Adipocyte (in vitro differentiated cells): ENCODE measurements around the gene RSAD1.

Experiments used
- DNase-seq: peaks from one replicate; pipeline ENCODE4 v3.0.0-alpha.2; 2015; ENCODE audit warnings: low read depth
- H3K27me3 ChIP-seq: replicated peaks from 2 replicates; pipeline ENCODE4 v1.7.0; 2013; ENCODE audit warnings: mild to moderate bottlenecking, low read length, moderate library complexity; ENCODE audit not compliant: control insufficient read depth, insufficient read depth
- H3K36me3 ChIP-seq: 2 replicates; pipeline ENCODE4 v1.7.0; 2013; ENCODE audit warnings: low read length, mild to moderate bottlenecking, moderate library complexity; ENCODE audit not compliant: control insufficient read depth, insufficient read depth, severe bottlenecking
- H3K4me1 ChIP-seq: 2 replicates; pipeline ENCODE4 v1.7.0; 2013; ENCODE audit warnings: mild to moderate bottlenecking, low read length, moderate library complexity; ENCODE audit not compliant: control insufficient read depth, insufficient read depth
- H3K4me3 ChIP-seq: 2 replicates; pipeline ENCODE4 v1.7.0; 2013; ENCODE audit warnings: mild to moderate bottlenecking, low read length, moderate library complexity
- H3K9ac ChIP-seq: 2 replicates; pipeline ENCODE4 v1.7.0; 2013; ENCODE audit warnings: mild to moderate bottlenecking, low read length, moderate library complexity
- H3K9me3 ChIP-seq: 2 replicates; pipeline ENCODE4 v1.7.0; 2013; ENCODE audit warnings: mild to moderate bottlenecking, low read length, moderate library complexity; ENCODE audit not compliant: control insufficient read depth

Gene RSAD1

GRCh38 chr17:50459756-50460155, 18.9 kb upstream of the RSAD1 start:
- Histone ChIP-seq H3K4me1 (peaks cover 18% of the 10 kb centered on the region), H3K9ac (no peak overlapping the region), H3K27me3 (no peaks in the 10 kb centered on the region), H3K9me3 (no peaks in the 10 kb centered on the region), H3K4me3 (no peak overlapping the region), H3K36me3 (peaks cover 72% of the 10 kb centered on the region)
- no peak for DNase-seq

DNA sequence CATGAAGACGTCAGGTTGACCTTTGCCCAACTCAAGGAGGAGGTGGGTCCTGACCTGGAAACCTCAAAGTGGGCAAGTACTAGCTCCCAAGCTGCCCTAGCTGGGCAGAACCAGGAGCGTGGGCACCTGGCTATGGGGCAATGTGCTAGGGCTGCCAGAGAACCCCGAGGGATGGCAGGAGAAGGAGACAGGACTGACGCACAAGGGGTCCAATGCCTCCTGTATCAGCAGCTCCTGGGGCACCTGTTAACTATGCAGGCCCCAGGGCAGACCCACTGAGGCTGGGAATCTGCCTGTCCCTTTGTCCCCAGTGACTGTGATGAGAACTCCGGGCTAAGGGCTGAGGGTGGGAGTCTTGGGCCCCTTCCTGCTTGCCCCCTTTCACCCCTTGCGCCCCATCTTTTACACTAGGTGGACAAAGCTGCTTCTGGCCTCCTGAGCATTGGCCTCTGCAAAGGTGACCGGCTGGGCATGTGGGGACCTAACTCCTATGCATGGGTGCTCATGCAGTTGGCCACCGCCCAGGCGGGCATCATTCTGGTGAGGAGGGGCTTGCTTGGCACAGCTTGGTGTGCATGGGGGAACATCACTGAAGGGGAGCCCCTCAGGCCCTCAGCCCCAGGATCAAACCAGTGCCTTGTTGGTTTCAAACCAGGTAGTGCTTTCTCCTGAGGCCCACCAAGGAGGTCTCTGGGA, 17.7 kb upstream of the RSAD1 start:
- no peak overlapping the region for H3K4me3 ChIP-seq
- no peaks in the 10 kb centered on the region for H3K27me3 ChIP-seq
- no peak for DNase-seq
- H3K4me1 ChIP-seq, result peaks cover 18% of the 10 kb centered on the region
- H3K36me3 ChIP-seq, result peaks cover 72% of the 10 kb centered on the region
- no peaks in the 10 kb centered on the region for H3K9me3 ChIP-seq
- no peak overlapping the region for H3K9ac ChIP-seq

DNA sequence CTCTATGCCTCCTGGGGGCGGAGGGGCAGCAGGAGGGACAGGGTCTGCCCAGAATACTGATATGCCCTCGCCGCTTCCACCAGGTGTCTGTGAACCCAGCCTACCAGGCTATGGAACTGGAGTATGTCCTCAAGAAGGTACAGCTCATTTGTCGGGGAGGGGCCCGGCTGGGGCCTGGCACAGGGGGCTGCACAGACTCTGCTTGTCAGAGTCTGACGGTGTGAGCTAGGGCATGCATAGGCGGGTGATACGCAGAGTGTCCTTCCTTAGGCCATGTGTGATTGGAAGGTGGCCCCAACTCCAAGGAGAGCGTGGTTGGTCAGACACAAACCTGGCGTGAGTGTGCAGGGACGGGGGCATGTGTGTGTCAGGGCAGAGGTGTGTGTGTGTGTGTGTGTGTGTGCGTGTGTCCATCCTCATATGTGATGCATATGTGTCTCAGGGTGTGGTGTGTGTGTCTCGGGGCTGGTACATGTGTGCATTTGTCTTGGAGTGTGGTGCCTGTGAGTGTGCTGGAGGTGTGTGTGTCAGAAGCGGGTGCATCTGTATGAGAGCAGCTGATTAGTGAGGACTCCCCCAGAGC, 17.0 kb upstream of the RSAD1 start:
- no peak overlapping the region for H3K9ac ChIP-seq
- no peaks in the 10 kb centered on the region for H3K27me3 ChIP-seq
- H3K9me3 ChIP-seq, result no peaks in the 10 kb centered on the region
- no peak for DNase-seq
- peaks cover 18% of the 10 kb centered on the region for H3K4me1 ChIP-seq
- no peak overlapping the region for H3K4me3 ChIP-seq
- H3K36me3 ChIP-seq, result peaks cover 68% of the 10 kb centered on the region

- DNase-seq, result no peak
- no peak overlapping the region for H3K9ac ChIP-seq
- peaks cover under 1% of the 10 kb centered on the region for H3K27me3 ChIP-seq
- H3K4me3 ChIP-seq, result no peak overlapping the region
- H3K4me1 ChIP-seq, result peaks cover 18% of the 10 kb centered on the region
- peaks cover 60% of the 10 kb centered on the region for H3K36me3 ChIP-seq
- H3K9me3 ChIP-seq, result no peaks in the 10 kb centered on the region
Measured at GRCh38 chr17:50462446-50462845, 16.2 kb upstream of the RSAD1 start.

DNA sequence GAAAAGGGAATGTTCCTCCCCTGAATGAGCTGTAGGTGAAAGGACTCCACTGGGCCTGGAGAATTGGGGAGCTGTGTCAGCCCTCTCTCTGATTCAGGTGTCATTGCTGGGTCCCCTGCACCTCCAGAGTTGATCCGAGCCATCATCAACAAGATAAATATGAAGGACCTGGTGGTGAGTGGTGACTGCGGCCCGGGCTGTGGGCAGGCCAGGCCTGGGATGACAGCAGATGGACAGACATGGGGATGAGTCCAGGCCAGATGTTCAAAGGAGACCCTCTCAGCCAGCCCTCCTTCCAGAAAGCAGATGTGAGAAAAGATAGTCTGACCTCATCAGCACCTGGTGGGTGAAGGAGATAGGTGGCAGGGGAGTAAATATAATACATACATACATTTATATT, 14.5 kb upstream of the RSAD1 start:
- peaks cover 62% of the 10 kb centered on the region for H3K36me3 ChIP-seq
- H3K4me1 ChIP-seq, result peaks cover 11% of the 10 kb centered on the region
- H3K9ac ChIP-seq, result no peak overlapping the region
- H3K4me3 ChIP-seq, result no peak overlapping the region
- H3K9me3 ChIP-seq, result no peaks in the 10 kb centered on the region
- H3K27me3 ChIP-seq, result peaks cover 12% of the 10 kb centered on the region
- DNase-seq, result no peak

GRCh38 chr17:50464736-50465135, 13.9 kb upstream of the RSAD1 start:
- Histone ChIP-seq H3K27me3 (peaks cover 12% of the 10 kb centered on the region), H3K36me3 (peaks cover 62% of the 10 kb centered on the region), H3K9me3 (no peaks in the 10 kb centered on the region), H3K4me3 (no peak overlapping the region), H3K4me1 (peaks cover 5% of the 10 kb centered on the region), H3K9ac (no peak overlapping the region)
- no peak for DNase-seq

DNA sequence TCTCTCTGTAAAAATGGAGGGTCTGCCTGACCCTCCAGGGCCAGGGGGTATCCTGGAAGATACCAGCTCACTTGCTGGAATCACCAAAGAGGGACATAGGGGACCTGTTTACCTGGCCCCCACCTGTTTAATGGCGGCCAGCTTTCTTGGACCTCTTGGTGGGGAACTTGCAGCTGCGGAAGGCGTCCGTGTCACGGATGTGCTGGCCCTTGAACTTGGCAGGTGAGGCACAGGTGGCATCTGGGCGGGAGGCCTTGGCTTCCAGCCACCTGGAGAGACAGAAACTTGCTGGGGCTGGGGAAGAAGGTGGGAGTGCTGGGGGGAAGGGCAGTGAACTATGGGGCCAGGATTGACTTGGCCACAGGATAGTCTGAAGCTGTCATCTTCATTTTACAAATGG, 13.5 kb upstream of the RSAD1 start:
- DNase-seq, result no peak
- Histone ChIP-seq H3K4me1 (peaks cover 5% of the 10 kb centered on the region), H3K9me3 (no peaks in the 10 kb centered on the region), H3K9ac (no peak overlapping the region), H3K4me3 (no peak overlapping the region), H3K36me3 (peaks cover 61% of the 10 kb centered on the region), H3K27me3 (peaks cover 12% of the 10 kb centered on the region)

DNA sequence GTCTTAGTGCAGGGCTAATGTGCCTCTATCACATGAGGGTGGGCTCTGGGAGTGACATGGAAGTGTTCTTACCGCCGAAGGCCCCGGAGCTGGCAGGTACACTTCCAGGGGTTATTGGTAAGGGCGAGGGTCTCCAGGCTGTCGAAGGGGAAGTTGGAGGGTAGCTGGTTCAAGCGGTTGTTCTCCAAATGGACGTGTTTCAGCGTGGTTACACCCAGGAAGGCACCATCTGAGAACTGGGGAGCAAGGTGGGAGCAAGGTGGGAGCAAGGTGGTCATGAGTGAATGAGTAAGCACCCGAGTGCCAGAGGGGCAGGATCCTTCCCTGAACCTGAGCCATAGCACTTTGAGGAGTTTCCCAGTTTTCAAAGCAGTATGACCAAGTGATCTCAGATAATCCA, 13.0 kb upstream of the RSAD1 start:
- H3K4me1 ChIP-seq, result peaks cover 5% of the 10 kb centered on the region
- no peak overlapping the region for H3K4me3 ChIP-seq
- H3K9ac ChIP-seq, result no peak overlapping the region
- H3K36me3 ChIP-seq, result peaks cover 57% of the 10 kb centered on the region
- no peaks in the 10 kb centered on the region for H3K9me3 ChIP-seq
- DNase-seq, result no peak
- peaks cover 12% of the 10 kb centered on the region for H3K27me3 ChIP-seq

- Histone ChIP-seq H3K9me3 (no peaks in the 10 kb centered on the region), H3K27me3 (peaks cover 12% of the 10 kb centered on the region), H3K9ac (no peak overlapping the region), H3K36me3 (peaks cover 56% of the 10 kb centered on the region), H3K4me1 (peaks cover 5% of the 10 kb centered on the region), H3K4me3 (no peak overlapping the region)
- DNase-seq, result no peak
Measured at GRCh38 chr17:50466371-50467113, 12.1 kb upstream of the RSAD1 start.

DNA sequence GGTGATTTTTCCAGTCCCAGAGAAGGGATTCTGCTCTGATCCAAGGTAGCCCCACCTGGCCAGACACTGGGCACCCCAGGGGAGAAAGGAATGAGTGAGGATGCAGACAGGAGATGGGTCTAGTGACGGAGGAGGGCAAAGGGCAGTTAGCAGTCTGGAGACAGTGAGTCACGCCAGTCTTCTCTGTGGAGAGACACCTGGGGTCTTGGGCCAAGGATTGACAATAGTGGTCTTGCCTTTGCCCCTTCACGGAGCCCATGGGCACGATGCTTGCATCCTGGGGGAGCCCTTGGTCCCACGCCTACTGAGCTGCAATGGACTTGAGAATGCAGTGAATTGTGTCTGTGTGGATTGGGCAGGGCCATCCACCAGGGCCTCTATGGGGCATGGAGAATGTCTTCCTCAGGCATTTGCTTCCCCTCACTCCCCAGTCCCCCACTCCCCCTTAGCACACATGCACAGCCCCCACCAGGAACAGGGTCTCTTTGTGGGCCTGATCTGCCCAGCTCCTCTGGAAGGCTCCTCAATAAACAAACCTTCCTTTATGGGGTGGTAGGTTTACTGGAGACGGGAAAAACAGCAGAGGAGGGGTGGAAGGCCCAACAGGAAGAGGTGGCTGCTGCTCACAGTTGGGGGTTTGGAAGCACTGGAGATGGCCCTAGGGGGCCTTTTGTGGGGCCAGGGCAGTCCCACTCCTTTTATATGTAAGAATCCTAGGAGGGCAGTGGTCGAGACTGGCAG, 11.4 kb upstream of the RSAD1 start:
- H3K9ac ChIP-seq, result no peak overlapping the region
- H3K27me3 ChIP-seq, result peaks cover 12% of the 10 kb centered on the region
- DNase-seq, result no peak

DNA sequence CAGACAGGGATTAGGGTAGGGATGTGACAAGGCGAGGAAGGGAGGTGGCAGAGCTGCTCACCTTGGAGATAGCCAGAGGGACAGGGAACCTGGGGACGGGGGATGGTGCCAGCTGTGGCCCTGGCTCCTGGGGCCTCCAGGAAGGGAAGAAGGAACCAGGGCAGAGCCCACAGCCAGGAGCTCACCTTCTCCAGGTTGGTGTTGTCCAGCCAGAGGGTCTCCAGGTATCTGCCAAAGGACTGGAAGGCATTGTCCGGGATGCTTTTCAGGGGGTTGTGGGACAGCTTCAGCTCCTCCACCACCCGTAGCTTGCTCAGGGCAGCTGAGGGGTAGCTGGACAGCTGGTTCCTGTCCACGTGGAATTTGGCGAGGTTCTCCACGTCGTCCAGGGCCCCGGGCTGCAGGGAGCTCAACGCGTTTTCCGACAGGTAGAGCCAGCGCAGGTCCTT, 10.8 kb upstream of the RSAD1 start:
- Histone ChIP-seq H3K4me3 (no peak overlapping the region), H3K4me1 (peaks cover 5% of the 10 kb centered on the region), H3K27me3 (peaks cover 12% of the 10 kb centered on the region), H3K9ac (no peak overlapping the region), H3K36me3 (peaks cover 54% of the 10 kb centered on the region), H3K9me3 (no peaks in the 10 kb centered on the region)
- DNase-seq, result no peak

More for the DNA sequence above, 11.4 kb upstream of the RSAD1 start:
- Histone ChIP-seq H3K4me3 (no peak overlapping the region), H3K9me3 (no peaks in the 10 kb centered on the region), H3K36me3 (peaks cover 57% of the 10 kb centered on the region), H3K4me1 (peaks cover 5% of the 10 kb centered on the region)
